ENCODE results near the gene GPRIN3. TPM values are rescaled to one million over a fixed set of nuclear protein-coding genes. Genes with fewer than 3 reads are reported as not detected.

The GPRIN3 gene
- total RNA-seq (1 to 10 TPM; 1.6 to 2.8 (median 1.8) TPM), polyA plus RNA-seq (1 to 10 TPM; 1.6 to 4.6 (median 1.8) TPM)

GRCh38 chr4:89307446-89308160, at the start of gene GPRIN3:
GPRIN3 (minus strand) TSS chr4:89307800; CDS start chr4:89250110, 57,690 bp downstream.
- H3K4me3 ChIP-seq = peak within 1 kb of the TSS; percentile 34 to 64 (median 56)
- intact Hi-C loops (cut with DNase I) = no loop called here
- WGBS, 2 donors = 0 to 1% methylated on average over 67 of the region's 67 CpGs
- TF ChIP-seq CTCF (IDR thresholded peaks at IDR 0.05) (no peak), POLR2A (IDR thresholded peaks at IDR 0.05) (peak in 1 of 2 donors; percentile 9), POLR2AphosphoS5 (IDR thresholded peaks at IDR 0.05) (peak in 3 of 4 donors; percentile 14 to 39 (median 30))
- DNase-seq = peak; percentile 72
- H3K9me3 ChIP-seq = no peaks in the 10 kb centered on the region
- H3K27me3 ChIP-seq = peaks cover 0 to 7% (median 0%) of the 10 kb centered on the region in 3 donors
- peak within 1 kb of the TSS; percentile 52 to 64 (median 60) for H3K27ac ChIP-seq
- peaks cover 0 to 14% (median 12%) of the 10 kb centered on the region in 4 donors for H3K4me1 ChIP-seq
- H3K36me3 ChIP-seq = no peaks in the 10 kb centered on the region

- DNase-seq = no peak
- intact Hi-C loops (cut with DNase I) = no loop called here
- no peak for TF ChIP-seq POLR2AphosphoS5 (IDR thresholded peaks at IDR 0.05)
- TF ChIP-seq POLR2A (IDR thresholded peaks at IDR 0.05) = no peak
- no peak for TF ChIP-seq EP300 (IDR thresholded peaks at IDR 0.05)
- TF ChIP-seq CTCF (IDR thresholded peaks at IDR 0.05) = no peak
- Histone ChIP-seq H3K27me3 (no peaks in the 10 kb centered on the region), H3K27ac (no peak overlapping the region), H3K36me3 (no peaks in the 10 kb centered on the region), H3K4me3 (no peak overlapping the region), H3K9me3 (no peaks in the 10 kb centered on the region), H3K4me1 (no peaks in the 10 kb centered on the region)
- 98 to 99% methylated on average over 3 of the region's 3 CpGs for WGBS, 2 donors
These were observed 49.7 kb upstream of the GPRIN3 start for GRCh38 chr4:89357340-89357739.

GRCh38 chr4:89356086-89356485, 48.5 kb upstream of the GPRIN3 start:
- Histone ChIP-seq H3K27me3 (no peaks in the 10 kb centered on the region), H3K4me3 (no peak overlapping the region), H3K4me1 (no peaks in the 10 kb centered on the region), H3K27ac (no peak overlapping the region), H3K36me3 (no peaks in the 10 kb centered on the region), H3K9me3 (no peaks in the 10 kb centered on the region)
- intact Hi-C loops (cut with DNase I) = no loop called here
- DNase-seq = no peak
- TF ChIP-seq CTCF (IDR thresholded peaks at IDR 0.05) (no peak), POLR2A (IDR thresholded peaks at IDR 0.05) (no peak), POLR2AphosphoS5 (IDR thresholded peaks at IDR 0.05) (no peak), EP300 (IDR thresholded peaks at IDR 0.05) (no peak)
- WGBS, 2 donors = 16 to 67% methylated on average over 1 of the region's 1 CpG

- Histone ChIP-seq H3K9me3 (no peaks in the 10 kb centered on the region), H3K27ac (no peak overlapping the region), H3K4me3 (no peak overlapping the region), H3K27me3 (no peaks in the 10 kb centered on the region), H3K4me1 (no peaks in the 10 kb centered on the region), H3K36me3 (no peaks in the 10 kb centered on the region)
- intact Hi-C loops (cut with DNase I) = no loop called here
- WGBS, 2 donors = 74 to 86% methylated on average over 3 of the region's 3 CpGs
- no peak for DNase-seq
- TF ChIP-seq EP300 (IDR thresholded peaks at IDR 0.05) = no peak
- no peak for TF ChIP-seq POLR2AphosphoS5 (IDR thresholded peaks at IDR 0.05)
- TF ChIP-seq CTCF (IDR thresholded peaks at IDR 0.05) = no peak
- no peak for TF ChIP-seq POLR2A (IDR thresholded peaks at IDR 0.05)
These were observed 45.9 kb upstream of the GPRIN3 start for GRCh38 chr4:89353514-89353913.
